Kasumi-1 (cell line): ENCODE results near the gene RUVBL1.

ENCODE experiments used
- DNase-seq, 2 experiments: peaks; one replicate each; lab custom pipeline; 2025; lab: John Stamatoyannopoulos, UW

The RUVBL1 gene

GRCh38 chr3:128083396-128083795, 40.2 kb downstream of the RUVBL1 start:
- DNase-seq, result no peak

DNA sequence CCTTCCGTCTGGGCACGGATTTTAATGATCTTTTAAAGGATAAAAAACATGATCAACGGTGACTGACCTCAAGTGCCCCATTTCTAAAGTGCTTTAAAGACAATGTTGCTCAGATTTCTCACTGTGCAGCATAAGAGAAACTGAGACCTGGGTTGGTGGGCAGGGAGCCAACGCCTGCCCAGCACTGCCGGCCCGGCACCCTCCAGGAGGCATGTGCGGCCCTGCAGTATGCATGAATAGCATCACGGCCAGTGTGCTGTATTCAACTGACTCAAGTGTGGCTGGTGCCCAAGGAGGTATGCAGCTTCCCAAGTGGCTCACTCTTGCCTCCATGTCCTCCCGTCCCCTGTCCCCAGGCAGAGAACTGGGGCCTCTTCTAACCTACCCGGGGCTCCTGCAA, 41.1 kb downstream of the RUVBL1 start:
- DNase-seq, result no peak

DNA sequence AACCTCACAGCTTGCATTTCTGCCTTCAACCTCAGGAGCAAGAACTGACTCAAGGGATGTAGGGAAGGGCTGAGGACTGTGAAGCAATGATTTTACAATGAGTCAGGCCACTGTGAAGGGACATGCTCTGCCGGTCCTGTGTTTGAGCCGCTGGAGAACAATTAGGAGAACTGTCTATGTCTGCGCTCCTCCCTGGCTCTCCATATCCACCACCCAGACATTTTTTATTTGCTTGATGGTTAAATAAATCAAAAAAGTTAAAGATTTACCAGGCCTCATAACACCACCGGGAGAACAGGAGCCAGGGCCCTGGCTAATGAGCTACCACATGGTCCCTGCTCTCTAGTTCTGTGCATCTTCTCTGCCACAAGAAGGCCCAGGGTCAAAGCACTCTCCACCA, 41.8 kb downstream of the RUVBL1 start:
- no peak for DNase-seq

DNA sequence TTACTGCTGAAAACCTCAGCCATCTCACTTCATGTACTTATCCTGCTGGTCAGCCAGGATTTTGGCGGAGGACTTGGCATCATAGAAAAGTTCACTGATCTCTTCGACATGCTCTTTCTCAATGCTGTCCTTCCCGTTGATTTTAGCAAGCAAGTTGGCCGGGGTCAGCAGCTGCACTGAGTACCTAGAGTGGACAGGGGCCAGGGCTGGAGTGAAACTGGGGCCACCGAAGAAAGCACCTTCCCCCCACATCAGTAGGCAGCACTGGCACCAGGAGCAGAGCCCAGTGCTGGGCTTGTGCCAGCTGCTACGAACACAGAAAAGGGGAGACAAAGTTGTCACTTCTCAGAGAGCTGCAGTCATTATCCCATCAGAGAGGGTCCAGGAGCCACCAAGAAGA, 42.4 kb downstream of the RUVBL1 start:
- DNase-seq, result no peak

- DNase-seq, result no peak
These were observed 43.1 kb downstream of the RUVBL1 start for GRCh38 chr3:128080323-128081080.

DNA sequence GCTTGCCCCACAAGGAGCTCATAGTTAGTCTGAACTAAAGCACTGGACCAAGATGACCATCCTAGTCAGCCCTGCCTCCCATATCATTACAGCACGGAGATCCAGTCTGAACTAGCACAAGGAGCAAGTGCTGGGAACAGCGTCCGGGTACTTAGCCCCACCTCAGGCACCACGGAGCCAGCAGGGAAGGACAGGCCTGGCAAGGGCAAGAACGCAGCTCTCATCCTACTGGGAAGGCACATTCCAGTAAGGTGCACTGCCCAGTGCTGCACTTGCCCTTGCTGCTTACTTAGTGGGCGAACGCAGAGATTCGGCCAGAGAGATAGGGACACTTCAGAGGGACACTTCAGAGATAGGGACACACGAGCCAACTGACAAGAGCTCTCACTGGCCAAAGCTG, 43.8 kb downstream of the RUVBL1 start:
- DNase-seq, result no peak

DNA sequence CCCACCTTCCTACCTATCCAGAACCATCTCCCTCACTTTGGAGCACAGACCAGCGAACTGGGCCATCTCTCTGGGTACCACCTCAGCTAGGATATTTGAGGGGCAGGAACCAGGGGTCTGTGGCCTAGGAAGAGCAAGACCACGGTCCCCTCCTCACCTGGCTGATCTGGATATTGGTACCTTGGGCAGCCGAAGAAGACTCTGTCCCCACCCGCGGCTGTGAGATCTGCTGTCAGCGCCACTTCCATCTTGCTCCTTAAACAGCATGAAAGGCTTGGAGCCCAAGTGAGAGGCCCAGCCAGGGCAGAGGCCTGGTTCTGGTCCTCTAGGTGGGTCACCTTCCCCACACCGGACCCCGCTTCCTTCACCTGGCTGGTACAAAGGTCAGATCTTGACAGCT, 44.7 kb downstream of the RUVBL1 start:
- DNase-seq, result no peak

- no peak for DNase-seq
These were observed 45.3 kb downstream of the RUVBL1 start for GRCh38 chr3:128078322-128078721.

- no peak for DNase-seq
These were observed 45.9 kb downstream of the RUVBL1 start for GRCh38 chr3:128077665-128078064.

GRCh38 chr3:128077202-128077624, 46.4 kb downstream of the RUVBL1 start:
- peak; percentile 87 to 91 for DNase-seq

DNA sequence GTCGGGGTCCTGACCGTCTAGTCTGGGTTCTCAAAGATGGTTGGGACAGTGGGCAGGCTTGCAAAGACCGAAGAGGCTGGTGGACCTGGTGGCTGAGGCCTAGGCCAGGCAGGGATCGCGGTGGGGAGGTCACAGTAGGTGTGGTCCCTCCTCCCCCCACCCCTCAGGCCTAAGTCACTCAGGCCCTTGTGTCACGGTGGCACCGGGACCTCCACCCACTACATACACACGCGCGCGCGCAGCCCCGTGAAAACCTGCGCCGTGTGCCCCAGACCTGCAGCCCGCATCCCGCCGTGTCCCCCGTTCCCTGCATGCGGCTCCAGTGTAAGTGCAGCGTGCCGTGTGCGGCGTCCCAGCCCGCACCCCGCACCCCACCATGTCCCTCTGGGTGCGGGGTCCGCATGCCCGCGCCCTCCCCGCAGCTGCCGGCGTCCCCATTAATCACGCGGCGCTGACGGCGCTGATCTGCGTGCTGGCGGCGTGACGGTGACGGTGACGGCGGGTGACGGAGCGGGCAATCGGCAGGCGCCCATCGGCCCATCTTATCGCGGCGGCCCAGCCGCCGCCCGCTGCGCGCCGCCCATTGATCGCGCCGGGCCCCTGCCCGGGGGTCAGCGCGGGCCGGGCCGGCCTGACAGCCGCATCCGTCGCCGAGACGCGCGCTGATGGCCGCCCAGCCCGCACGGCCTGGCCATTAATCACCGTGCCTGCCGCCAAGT, 47.0 kb downstream of the RUVBL1 start:
- DNase-seq, result peak in 1 of 2 experiments; percentile 15

DNA sequence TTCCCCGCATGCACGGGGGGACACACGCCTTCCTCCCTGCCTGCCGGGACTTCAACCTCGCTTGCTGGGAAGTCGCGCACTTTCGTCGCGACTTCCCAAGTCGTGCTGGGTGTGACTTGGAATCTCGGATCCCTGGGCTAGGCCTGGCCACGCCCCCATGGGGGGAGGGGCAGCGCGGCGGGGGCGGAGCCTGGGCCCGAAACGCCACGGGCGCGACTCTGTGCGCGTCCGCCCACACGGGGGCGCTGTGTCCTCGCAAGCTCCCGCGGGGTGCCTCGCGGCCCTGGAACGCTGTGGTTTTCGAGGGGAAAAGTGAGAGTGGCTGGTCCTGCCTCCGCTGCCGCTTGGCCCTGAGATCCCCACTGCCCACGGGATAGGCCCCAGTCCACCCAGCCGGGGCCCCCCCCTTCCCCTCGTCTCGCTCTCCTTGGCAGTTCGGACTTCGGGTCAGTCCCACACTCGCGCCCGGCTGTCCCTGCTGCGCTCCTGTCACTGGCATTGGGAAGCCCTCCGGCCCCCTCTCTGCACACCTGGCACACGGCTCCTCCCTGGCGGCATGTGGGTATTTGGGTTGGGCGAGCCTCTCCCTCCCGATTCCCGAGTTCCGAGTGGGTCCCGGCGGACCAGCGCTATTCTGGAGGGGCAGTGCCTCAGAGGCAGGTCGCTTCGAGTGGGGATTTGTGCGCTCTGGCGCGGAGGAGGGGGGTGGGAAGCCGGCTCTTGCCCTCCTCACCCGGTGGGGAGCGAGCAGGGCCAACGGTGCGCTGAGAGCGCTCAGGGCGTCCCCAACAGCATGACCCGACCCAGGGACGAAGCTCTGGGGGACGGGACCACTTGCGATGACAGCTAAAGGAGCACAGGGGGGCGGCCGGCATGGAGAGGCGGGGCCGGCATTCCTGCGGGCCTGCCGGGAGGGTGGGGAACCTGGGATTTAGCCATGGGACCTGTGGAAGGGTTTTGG, 47.8 kb downstream of the RUVBL1 start:
- DNase-seq, result peak; percentile 75 to 76

- no peak for DNase-seq
These were observed 48.6 kb downstream of the RUVBL1 start for GRCh38 chr3:128074851-128075521.

DNA sequence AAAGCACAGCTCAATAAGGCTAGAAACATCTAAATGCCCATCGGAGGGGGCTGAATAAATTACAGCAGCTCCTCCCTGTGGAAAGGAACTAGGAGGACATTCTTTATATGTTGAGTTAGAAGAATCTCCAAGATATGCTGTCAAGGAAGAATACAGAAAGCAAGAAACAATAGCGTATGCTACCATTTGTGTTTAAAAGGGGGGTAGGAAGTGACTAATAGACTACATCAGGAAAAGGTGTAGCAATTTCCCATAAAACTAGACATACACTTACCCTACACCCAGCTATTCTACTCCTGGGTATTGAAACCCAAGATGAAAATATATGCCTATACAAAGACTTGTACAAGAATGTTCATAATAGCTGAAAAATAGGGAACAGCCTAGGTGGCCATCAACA, 49.8 kb downstream of the RUVBL1 start:
- DNase-seq, result no peak

GRCh38 chr3:128073185-128073725, 50.4 kb downstream of the RUVBL1 start:
- no peak for DNase-seq

DNA sequence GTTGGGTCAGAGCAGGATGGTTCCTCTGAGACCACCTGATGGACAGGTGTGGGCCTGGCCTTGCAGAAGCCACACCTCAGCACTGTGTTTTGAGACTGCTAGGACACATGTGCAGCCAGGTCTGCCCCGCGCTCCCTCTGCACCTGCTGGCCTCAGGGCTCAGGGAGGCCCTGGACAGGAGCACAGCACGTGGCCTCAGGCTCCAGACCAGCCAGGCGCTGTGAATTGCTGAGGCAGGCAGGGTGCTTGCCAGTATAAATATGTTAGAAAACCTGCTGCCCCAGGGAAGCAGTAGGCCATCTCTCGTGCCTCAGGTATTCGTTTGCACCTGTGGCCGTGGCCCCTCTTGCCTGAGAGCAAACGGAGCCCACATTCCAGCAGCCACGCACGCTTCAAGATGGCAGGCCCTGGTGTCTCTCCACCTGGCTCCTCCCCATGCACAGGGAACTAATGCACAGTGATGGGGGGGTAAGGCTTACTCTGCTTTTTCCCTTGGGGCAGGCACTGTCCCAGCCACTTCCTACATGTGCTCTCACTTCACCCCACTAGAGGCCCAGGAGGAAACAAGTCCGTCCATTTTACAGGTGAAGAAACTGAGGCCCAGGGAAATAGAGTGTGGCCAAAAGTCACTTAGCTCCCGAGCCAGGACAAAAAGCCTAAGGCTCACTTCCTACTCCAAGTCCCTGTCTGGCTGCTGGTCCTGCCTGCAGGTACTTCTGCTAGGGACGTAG, 51.0 kb downstream of the RUVBL1 start:
- no peak for DNase-seq

DNA sequence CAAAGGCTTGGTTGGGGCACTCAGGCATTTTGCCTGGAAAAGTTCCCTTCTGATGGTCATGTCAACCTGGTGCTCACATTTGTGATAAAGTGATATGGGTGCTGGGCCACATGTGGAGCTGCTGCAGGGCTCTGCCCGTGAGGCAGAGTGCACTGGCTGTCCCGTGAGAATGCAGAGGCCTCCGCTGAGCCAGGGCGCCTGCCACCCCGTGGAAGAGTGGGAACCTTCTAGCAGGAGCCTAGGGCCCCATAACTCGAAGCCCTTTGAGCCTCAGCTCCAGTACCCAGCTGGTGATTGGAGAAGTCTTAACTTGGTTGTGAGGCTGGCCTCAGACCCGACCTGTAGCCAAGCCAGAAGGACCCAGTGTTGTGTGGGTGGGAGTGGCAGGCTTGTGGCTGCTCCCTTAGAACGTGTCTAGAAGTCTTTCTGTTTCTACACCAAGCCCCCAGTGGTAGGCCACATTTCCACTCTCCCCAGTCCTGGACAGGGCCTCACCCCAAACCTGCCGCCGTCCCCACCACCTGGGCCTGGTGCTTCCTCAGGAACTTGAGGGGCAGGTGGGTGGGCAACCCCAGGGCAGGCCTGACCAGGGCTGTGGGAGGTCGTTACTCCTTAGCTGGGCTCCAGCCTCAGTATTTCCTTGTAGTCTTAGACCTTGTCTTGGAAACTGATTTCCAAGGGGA, 51.7 kb downstream of the RUVBL1 start:
- DNase-seq, result no peak

- DNase-seq, result no peak
These were observed 52.6 kb downstream of the RUVBL1 start for GRCh38 chr3:128070898-128071591.

DNA sequence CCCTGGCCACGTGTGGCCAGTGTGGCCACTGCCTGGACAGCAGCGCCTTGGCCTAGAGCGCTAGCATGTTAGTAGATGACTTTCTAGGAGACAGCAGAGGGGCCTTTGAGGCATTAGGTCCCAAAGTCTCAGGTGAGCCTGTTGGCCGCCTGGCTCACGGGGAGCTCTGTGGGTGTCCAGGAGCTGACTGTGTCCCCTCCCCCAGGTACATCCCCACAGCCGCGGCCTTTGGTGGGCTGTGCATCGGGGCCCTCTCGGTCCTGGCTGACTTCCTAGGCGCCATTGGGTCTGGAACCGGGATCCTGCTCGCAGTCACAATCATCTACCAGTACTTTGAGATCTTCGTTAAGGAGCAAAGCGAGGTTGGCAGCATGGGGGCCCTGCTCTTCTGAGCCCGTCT, 54.3 kb downstream of the RUVBL1 start:
- DNase-seq, result no peak
